ENCODE data around the gene CYCS. TPM values are rescaled to one million over a fixed set of nuclear protein-coding genes. Genes with fewer than 3 reads are reported as not detected.
A peak's percentile ranks its signal among the peaks of the same experiment; 100 is the strongest.

Gene CYCS
- total and polyA plus RNA-seq, 10 of the 15 experiments (the other 5 are each of a cell fraction or from before 2014, with no cell fraction given): 113 to 952 (median 356) TPM

DNA sequence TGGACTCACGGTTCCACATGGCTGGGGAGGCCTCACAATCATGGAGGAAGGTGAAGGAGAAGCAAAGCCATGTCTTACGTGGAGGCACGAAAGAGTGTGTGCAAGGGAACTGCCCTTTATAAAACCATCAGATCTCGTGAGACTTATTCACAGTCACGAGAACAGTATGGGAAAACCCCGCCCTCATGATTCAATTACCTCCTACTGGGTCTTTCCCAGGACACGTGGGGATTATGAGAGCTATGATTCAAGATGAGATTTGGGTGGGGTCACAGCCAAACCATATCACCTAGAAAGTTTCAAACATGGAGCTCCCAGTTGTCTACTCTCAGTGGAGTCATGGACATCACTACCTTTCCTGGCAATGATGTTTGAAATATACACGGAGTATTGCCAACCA is 49.6 kb downstream of the CYCS start:
- Histone ChIP-seq H3K4me3 (no peak overlapping the region), H3K36me3 (ENCODE audit: control insufficient read depth in 2 of 2, insufficient read depth in 2 of 2, low read length in 1 of 2) (no peaks in the 10 kb centered on the region), H2AFZ (ENCODE audit: control insufficient read depth, low read depth, low read length) (no peak overlapping the region), H3K4me2 (ENCODE audit: control insufficient read depth, insufficient read depth) (no peak overlapping the region), H3K9me3 (replicated peaks; ENCODE audit: control insufficient read depth, insufficient read depth, low read length) (peaks cover 2% of the 10 kb centered on the region), H3K9ac (ENCODE audit: control insufficient read depth, insufficient read depth, low read length) (no peak overlapping the region), H3K27ac (ENCODE audit: control insufficient read depth, insufficient read depth) (no peak overlapping the region), H3K27me3 (replicated peaks in 1 of 2; ENCODE audit: control insufficient read depth in 2 of 2, insufficient read depth in 2 of 2, low read length in 1 of 2) (no peaks in the 10 kb centered on the region), H3K79me2 (ENCODE audit: control insufficient read depth, insufficient read depth, low read length) (no peaks in the 10 kb centered on the region), H3K4me1 (ENCODE audit: control insufficient read depth, insufficient read depth, low read length) (no peaks in the 10 kb centered on the region), H4K20me1 (ENCODE audit: control insufficient read depth, insufficient read depth) (no peaks in the 10 kb centered on the region)
- intact Hi-C loops (cut with micrococcal nuclease; ENCODE audit: unreplicated experiment): no loop called here
- ChIA-PET RAD21 (ENCODE audit: unreplicated experiment) (interaction anchor here (1.2 to 2.8 kb wide), 2 partner anchors 17 to 23 kb away, joined by 4 to 6 read pairs; no protein-coding TSS in a partner anchor), CTCF (interaction anchor here (0.9 to 8.2 kb wide), 5 partner anchors 8 to 263 kb away, joined by 3 to 110 read pairs (median 6); no protein-coding TSS in a partner anchor), SMC1A (ENCODE audit: uncharacterized antibody, unreplicated experiment) (interaction anchor here (1.0 to 5.6 kb wide), 4 partner anchors 18 to 263 kb away, joined by 3 to 21 read pairs (median 4); no protein-coding TSS in a partner anchor), POLR2A (interaction anchor here (1.8 kb wide), 1 partner anchor 94 kb away, joined by 4 read pairs; no protein-coding TSS in a partner anchor)
- no peak for DNase-seq (ENCODE audit: low read depth, low spot score)
- ATAC-seq: peak; percentile 54
- in situ Hi-C loops (cut with MboI): no loop called here
- BruUV-seq (replicated peaks): no TSS peak
- WGBS (ENCODE audit: insufficient coverage, insufficient replicate concordance, low lambda C conversion rate, missing lambda C conversion rate): 52% methylated on average over 8 of the region's 8 CpGs
- FAIRE-seq: no peak
- no peak for TF ChIP-seq BRCA1 (IDR thresholded peaks at IDR 0.05; ENCODE audit: low read depth, low read length)
- TF ChIP-seq POLR2AphosphoS5 (IDR thresholded peaks at IDR 0.05; ENCODE audit: low read length): no peak
- TF ChIP-seq RELA (IDR thresholded peaks at IDR 0.05; ENCODE audit: borderline replicate concordance, partially characterized antibody): peak; percentile 46
- no peak for TF ChIP-seq REST (IDR thresholded peaks at IDR 0.05; ENCODE audit: low read depth, low read length)
- TF ChIP-seq, protein P1, sequence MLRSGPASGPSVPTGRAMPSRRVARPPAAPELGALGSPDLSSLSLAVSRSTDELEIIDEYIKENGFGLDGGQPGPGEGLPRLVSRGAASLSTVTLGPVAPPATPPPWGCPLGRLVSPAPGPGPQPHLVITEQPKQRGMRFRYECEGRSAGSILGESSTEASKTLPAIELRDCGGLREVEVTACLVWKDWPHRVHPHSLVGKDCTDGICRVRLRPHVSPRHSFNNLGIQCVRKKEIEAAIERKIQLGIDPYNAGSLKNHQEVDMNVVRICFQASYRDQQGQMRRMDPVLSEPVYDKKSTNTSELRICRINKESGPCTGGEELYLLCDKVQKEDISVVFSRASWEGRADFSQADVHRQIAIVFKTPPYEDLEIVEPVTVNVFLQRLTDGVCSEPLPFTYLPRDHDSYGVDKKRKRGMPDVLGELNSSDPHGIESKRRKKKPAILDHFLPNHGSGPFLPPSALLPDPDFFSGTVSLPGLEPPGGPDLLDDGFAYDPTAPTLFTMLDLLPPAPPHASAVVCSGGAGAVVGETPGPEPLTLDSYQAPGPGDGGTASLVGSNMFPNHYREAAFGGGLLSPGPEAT (IDR thresholded peaks at IDR 0.05; ENCODE audit: low read depth): no peak
- no peak for TF ChIP-seq ATF2 (IDR thresholded peaks at IDR 0.05; ENCODE audit: low read length)
- TF ChIP-seq NR2C2 (IDR thresholded peaks at IDR 0.05; ENCODE audit: borderline replicate concordance, control insufficient read depth, insufficient read length, low read depth): no peak
- no peak for TF ChIP-seq ATF7 (IDR thresholded peaks at IDR 0.05; ENCODE audit: low read depth)
- TF ChIP-seq ZBTB33 (IDR thresholded peaks at IDR 0.05): no peak
- TF ChIP-seq RBBP5 (conservative IDR thresholded peaks at IDR 0.05): no peak
- no peak for TF ChIP-seq IRF4 (IDR thresholded peaks at IDR 0.05; ENCODE audit: low read depth, low read length)
- no peak for TF ChIP-seq TCF3 (IDR thresholded peaks at IDR 0.05; ENCODE audit: borderline replicate concordance, insufficient read depth, low read depth, low read length)
- TF ChIP-seq BHLHE40 (IDR thresholded peaks at IDR 0.05; ENCODE audit: borderline replicate concordance in 1 of 2, low read depth in 2 of 2, low read length in 1 of 2): peak in 1 of 2 experiments; percentile 23; a peak in 1 of 4 replicates
- TF ChIP-seq EZH2 (IDR thresholded peaks at IDR 0.05; ENCODE audit: borderline replicate concordance, control insufficient read depth, low read depth, low read length): no peak
- no peak for TF ChIP-seq CHD1 (IDR thresholded peaks at IDR 0.05; ENCODE audit: low read depth, low read length)
- no peak for TF ChIP-seq SUZ12 (IDR thresholded peaks at IDR 0.05; ENCODE audit: unreplicated experiment)
